NCI-H2029 treated with DMSO at 0.1 percent for 48 hours (cell line): Measurements from ENCODE around the gene OSBPL5.

ENCODE experiments used
- DNase-seq: peaks from one replicate; lab custom pipeline; 2025; lab: John Stamatoyannopoulos, UW

OSBPL5 gene

DNA sequence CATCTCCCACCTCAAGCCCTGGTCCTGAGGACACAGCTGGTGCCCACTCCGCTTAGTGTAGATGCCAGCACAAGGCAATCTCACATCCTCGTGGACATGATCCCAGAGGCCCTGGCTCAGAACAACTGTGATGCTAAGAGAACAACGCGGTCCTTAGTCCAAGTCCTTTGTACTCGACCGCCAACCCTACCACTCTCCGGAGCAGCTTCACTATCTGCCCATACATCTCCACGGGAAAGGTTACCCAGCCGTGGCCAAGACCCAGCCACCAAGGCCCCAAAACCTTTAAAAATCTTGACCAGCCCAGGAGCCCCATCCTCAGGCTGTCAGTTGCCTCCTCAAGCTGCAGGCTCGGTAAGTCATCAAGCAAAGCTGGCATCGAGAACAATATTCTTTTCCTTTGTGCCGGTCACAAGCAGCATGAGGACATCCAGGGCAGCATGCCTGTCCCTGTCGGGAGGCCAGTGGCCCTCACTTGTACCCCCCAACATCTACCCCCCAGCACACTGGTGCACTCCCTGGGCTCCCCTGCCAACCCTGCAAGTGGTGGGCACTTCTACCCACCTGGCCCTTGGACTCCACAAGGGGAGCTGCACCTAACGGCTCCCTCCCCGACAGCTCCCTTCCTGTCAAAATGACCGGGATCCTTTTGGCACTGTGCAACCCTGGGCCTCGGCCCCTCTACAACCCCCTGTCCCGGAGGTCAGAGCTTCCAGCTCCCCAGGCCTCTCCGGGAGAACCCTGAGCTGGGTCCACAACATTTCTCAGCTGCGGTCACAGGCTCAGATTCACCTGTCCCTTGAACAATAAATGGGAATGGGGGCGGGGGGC is 2.5 kb downstream of the OSBPL5 start:
- DNase-seq = no peak

DNA sequence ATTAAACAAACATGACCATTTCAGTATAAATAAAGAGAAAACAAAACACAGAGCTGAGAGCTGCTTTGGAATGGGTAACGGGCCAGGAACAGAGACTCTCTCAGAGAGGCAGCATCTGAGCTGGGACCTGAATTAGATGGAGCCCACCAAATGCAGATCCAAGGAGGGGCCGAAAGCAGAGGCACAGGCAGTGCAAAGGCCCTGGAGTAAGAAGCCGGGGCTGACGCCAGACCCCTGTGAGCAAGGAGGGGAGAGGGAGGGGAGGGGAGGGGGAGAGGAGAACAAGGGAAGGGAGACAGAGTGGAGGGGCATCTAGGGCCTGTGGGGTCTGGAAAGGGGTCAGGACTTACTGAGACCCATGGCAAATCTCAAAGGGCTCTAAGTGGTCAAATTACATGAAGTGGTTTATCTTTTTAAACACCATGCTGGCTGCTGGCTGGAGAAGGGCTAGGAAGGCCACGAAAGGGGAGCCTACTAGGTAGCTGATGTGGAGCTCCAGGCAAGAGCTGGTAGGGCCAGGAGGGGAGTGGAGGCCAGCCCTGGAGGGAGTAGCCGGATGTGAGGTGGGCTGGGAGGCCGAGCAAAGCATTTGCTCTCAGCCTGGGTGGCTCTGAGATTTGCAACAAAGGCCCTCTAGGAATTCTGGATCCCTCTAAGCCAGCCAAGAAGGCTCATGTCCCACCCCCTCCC is 3.2 kb downstream of the OSBPL5 start:
- no peak for DNase-seq

GRCh38 chr11:3161309-3161708 is 3.8 kb downstream of the OSBPL5 start:
- DNase-seq = no peak

- DNase-seq = no peak
Measured at GRCh38 chr11:3160252-3161031, 4.7 kb downstream of the OSBPL5 start.

GRCh38 chr11:3159296-3160190 is 5.6 kb downstream of the OSBPL5 start:
- DNase-seq = no peak

DNA sequence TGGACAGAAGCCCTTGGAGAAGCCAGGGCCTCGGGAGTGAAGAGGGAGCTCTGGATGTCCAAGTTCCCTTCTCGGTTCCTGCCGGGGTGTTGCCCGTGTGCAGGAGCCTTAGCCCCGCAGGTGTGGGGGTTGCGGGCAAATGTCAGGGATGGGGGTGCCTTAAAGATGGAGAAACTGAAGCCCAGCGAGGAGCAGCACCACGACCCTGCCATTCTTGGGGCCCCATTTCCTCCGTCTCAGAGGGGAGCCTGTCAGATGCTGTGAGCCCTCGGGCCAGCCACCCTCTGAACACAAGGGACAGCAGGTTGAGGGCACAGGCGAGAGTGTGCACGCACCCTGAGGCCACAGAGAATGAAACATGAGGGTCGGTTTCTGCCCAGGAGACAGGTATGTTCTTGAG is 6.3 kb downstream of the OSBPL5 start:
- no peak for DNase-seq

DNA sequence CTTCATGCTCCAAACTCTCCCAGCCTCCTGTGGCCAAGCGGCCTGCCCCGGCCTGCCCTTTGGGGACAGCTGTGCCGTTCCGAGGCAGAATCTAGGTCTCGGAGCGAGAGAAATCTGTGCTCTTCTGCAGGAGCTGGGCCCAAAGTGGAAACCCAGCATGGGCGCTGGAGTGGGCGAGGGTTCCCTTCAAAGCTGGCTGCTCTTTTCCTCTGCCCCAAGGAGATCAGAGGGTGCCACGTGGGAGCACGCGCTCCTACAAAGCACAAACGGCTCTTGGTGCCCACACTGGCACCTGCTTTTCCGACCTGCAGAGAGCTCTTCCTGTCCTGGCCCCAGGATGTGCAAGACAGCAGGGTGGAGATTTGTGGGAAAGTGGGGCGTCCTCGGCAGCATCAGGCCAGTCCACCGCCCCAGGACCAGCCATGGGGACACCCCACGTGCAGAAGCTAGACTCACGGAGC is 6.9 kb downstream of the OSBPL5 start:
- no peak for DNase-seq

GRCh38 chr11:3157381-3158130 is 7.6 kb downstream of the OSBPL5 start:
- no peak for DNase-seq

- no peak for DNase-seq
Measured at GRCh38 chr11:3156661-3157311, 8.3 kb downstream of the OSBPL5 start.

- DNase-seq = no peak
Measured at GRCh38 chr11:3156282-3156660, 8.8 kb downstream of the OSBPL5 start.

- DNase-seq = no peak
Measured at GRCh38 chr11:3155691-3156258, 9.3 kb downstream of the OSBPL5 start.

- no peak for DNase-seq
Measured at GRCh38 chr11:3155216-3155615, 9.9 kb downstream of the OSBPL5 start.

DNA sequence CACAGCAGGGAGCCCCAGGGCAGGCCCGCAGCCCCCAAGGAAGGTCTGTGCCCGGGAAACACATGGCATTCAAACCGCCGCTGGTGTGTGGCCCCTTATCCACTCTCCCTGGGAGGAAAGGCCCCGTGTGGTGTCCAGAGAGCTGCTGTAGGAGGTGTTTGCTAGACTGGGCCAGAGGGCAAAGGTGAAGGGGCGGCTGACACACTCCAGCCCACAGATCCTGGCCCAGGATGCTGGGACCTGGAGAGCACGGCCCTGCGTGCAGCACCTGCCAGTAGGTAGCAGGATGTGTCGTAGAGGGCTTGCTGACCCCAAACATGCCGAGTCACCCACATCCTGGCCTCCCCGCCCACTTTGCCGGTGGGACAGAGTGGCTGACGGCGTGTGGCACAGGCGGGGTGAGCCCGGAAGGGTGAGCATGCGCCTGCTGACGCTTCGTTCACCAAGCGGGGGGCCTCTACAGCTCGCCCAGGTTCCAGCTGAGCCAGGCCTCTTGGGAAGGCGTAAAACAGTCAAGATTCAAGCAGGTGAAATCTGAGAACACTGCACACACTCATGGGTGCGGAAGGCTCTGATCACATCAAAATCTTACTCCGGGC is 11.0 kb downstream of the OSBPL5 start:
- no peak for DNase-seq

DNA sequence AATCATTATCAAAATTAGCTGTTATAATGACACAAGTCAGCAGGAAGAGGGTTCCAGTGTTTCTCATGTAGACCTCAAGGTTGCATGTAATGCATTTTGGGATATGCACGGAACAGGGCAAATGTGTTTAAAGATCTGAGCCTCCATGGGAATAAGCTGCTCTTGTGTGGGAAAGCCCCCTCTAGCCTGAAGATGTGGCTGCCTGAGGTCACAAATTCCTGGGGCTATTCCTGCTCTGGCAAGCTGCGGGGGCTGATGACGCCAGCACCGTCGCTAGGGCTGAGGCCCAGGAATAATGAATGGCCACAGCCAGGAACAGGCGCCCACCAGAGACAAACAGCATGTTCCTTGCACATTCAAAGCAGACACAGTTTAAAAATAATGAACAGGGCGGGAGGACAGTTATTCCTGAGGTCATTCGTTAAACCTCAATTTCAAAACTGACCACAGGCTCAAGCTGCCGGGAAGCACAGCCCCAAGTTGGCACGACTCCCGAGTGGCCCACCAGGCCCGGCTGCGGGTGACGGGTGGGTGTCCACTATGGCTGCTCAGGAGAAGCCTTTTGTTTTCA is 11.7 kb downstream of the OSBPL5 start:
- no peak for DNase-seq

GRCh38 chr11:3152471-3153110 is 12.5 kb downstream of the OSBPL5 start:
- DNase-seq = no peak

GRCh38 chr11:3150726-3151125 is 14.4 kb downstream of the OSBPL5 start:
- no peak for DNase-seq

GRCh38 chr11:3149852-3150188 is 15.3 kb downstream of the OSBPL5 start:
- DNase-seq = no peak

GRCh38 chr11:3148990-3149851 is 15.9 kb downstream of the OSBPL5 start:
- no peak for DNase-seq
